HepG2 (cell line): Measurements from ENCODE around the gene SEPTIN11. TPM values are rescaled to one million over a fixed set of nuclear protein-coding genes. Genes with fewer than 3 reads are reported as not detected.

Experiments
- CBX5 ChIP-seq: sonication (generic); formaldehyde crosslinking; IDR thresholded peaks from 2 replicates; pipeline ENCODE4 v1.4.0; 2020; ENCODE audit warnings: missing genetic modification reagents, borderline replicate concordance
- HMGXB4 ChIP-seq, 2 experiments: sonication (generic) in 1 of 2; formaldehyde crosslinking in 1 of 2; IDR thresholded peaks; 2 replicates each; pipeline versions ENCODE4 v1.4.0 to v1.6.1; 2018 to 2020; ENCODE audit warnings: missing genetic modification reagents in 2 of 2, borderline replicate concordance in 1 of 2, low read depth in 1 of 2, mild to moderate bottlenecking in 1 of 2, missing biosample characterization in 1 of 2
- KDM5A ChIP-seq: fragments of 200-600 bp; sonication (generic); IDR thresholded peaks from 2 replicates; pipeline ENCODE4 v1.7.0; 2018; ENCODE audit warnings: antibody characterized with exemption, mild to moderate bottlenecking, low read length, borderline replicate concordance
- RBAK ChIP-seq: sonication (generic); formaldehyde crosslinking; IDR thresholded peaks from 2 replicates; pipeline ENCODE4 v1.5.1; 2020; ENCODE audit warnings: mild to moderate bottlenecking, missing genetic modification reagents
- RELA ChIP-seq: sonication (generic); formaldehyde crosslinking; IDR thresholded peaks from 2 replicates; pipeline ENCODE4 v1.4.0; 2020; ENCODE audit warnings: missing genetic modification reagents
- SOX5 ChIP-seq: IDR thresholded peaks from 2 replicates; pipeline ENCODE4 v1.6.1; 2016; ENCODE audit warnings: borderline replicate concordance
- THRA ChIP-seq: sonication (generic); formaldehyde crosslinking; IDR thresholded peaks from 2 replicates; pipeline ENCODE4 v1.4.0; 2020; ENCODE audit warnings: missing genetic modification reagents, borderline replicate concordance
- TIGD3 ChIP-seq: sonication (generic); formaldehyde crosslinking; IDR thresholded peaks from 2 replicates; pipeline ENCODE4 v1.5.1; 2020; ENCODE audit warnings: mild to moderate bottlenecking, missing genetic modification reagents, borderline replicate concordance
- ZFP36L1 ChIP-seq: sonication (generic); formaldehyde crosslinking; IDR thresholded peaks from 2 replicates; pipeline ENCODE4 v1.8.0; 2022; ENCODE audit warnings: mild to moderate bottlenecking, missing genetic modification reagents, moderate library complexity
- ZNF18 ChIP-seq: sonication (generic); formaldehyde crosslinking; IDR thresholded peaks from 2 replicates; pipeline ENCODE4 v1.8.0; 2022; ENCODE audit warnings: mild to moderate bottlenecking, missing genetic modification reagents; ENCODE audit not compliant: insufficient replicate concordance
- ZNF264 ChIP-seq: sonication (generic); formaldehyde crosslinking; IDR thresholded peaks from 2 replicates; pipeline ENCODE4 v1.4.0; 2020; ENCODE audit warnings: missing genetic modification reagents
- ZNF570 ChIP-seq: sonication (generic); formaldehyde crosslinking; IDR thresholded peaks from 2 replicates; pipeline ENCODE4 v1.4.0; 2020; ENCODE audit warnings: mild to moderate bottlenecking, missing genetic modification reagents, borderline replicate concordance
- ZNF597 ChIP-seq: sonication (generic); formaldehyde crosslinking; IDR thresholded peaks from 2 replicates; pipeline ENCODE4 v1.5.0; 2020; ENCODE audit warnings: missing genetic modification reagents
- ZNF607 ChIP-seq: sonication (generic); formaldehyde crosslinking; IDR thresholded peaks from 2 replicates; pipeline ENCODE4 v1.5.1; 2020; ENCODE audit warnings: missing genetic modification reagents, mild to moderate bottlenecking, borderline replicate concordance
- ZNF713 ChIP-seq: sonication (generic); formaldehyde crosslinking; IDR thresholded peaks from 2 replicates; pipeline ENCODE4 v1.4.0; 2020; ENCODE audit warnings: mild to moderate bottlenecking, missing genetic modification reagents
- ZNF737 ChIP-seq: sonication (generic); formaldehyde crosslinking; IDR thresholded peaks from 2 replicates; pipeline ENCODE4 v1.5.0; 2020; ENCODE audit warnings: missing genetic modification reagents, mild to moderate bottlenecking, borderline replicate concordance
- polyA plus RNA-seq, 8 experiments: library from polyadenylated mRNA; depleted of rRNA in 3 of 8; stranded (reverse) in 7 of 8; unstranded in 1 of 8; fragments of >200 nt; fragmentation: Illumina TruSeq in 4 of 8; extraction: Trizol in 4 of 8; gene quantifications; 2 replicates each; pipeline versions ENCODE4 v1.2.1 to v1.2.3, GENCODE V29; 2011 to 2016; ENCODE audit warnings: low read depth in 4 of 8, missing spikeins in 1 of 8, mixed read lengths in 1 of 8; ENCODE audit not compliant: insufficient read depth in 1 of 8
- total RNA-seq, 5 experiments: library from RNA; depleted of rRNA; stranded (reverse); fragments of >200 nt; fragmentation: Illumina TruSeq; extraction: Trizol; gene quantifications; 2 replicates each; pipeline ENCODE4 v1.2.3, GENCODE V29; 2016; ENCODE audit warnings: low read depth in 1 of 5

The SEPTIN11 gene
- total and polyA plus RNA-seq, 2 of the 13 experiments (the other 11 are each of a cell fraction or from before 2014, with no cell fraction given), result 28.9 to 47.3 TPM

- TF ChIP-seq ZNF18 (CRISPR knock-in tag) (no peak), CBX5 (CRISPR knock-in tag) (peak; percentile 59), ZNF597 (CRISPR knock-in tag) (no peak), ZNF607 (CRISPR knock-in tag) (peak; percentile 72; the same call in 1 of the 2 replicates), ZNF737 (CRISPR knock-in tag) (0 out of 2 replicates have a peak, but pooled peaks have one; percentile 78), RELA (CRISPR knock-in tag) (0 out of 2 replicates have a peak, but pooled peaks have one; percentile 35), ZNF713 (CRISPR knock-in tag) (no peak), THRA (peak; percentile 75), RBAK (no peak), KDM5A (no peak), TIGD3 (CRISPR knock-in tag) (no peak), ZNF570 (CRISPR knock-in tag) (no peak), ZNF264 (CRISPR knock-in tag) (peak; percentile 11; the same call in 1 of the 2 replicates), SOX5 (CRISPR knock-in tag) (peak; percentile 24; the same call in 1 of the 2 replicates), ZFP36L1 (CRISPR knock-in tag) (no peak; the same call in 1 of the 2 replicates), HMGXB4 (CRISPR knock-in tag; IDR thresholded peaks at IDR 0.05; ENCODE audit: borderline replicate concordance in 1 of 2, low read depth in 1 of 2) (peak; percentile 49 to 58; a peak in 2 of 4 replicates)
Measured at GRCh38 chr4:76949276-76950051, at the start of gene SEPTIN11 (continued).
